Endothelial cell of umbilical vein (primary cell): ENCODE data around the gene NKRF. TPM values are rescaled to one million over a fixed set of nuclear protein-coding genes. Genes with fewer than 3 reads are reported as not detected.
A peak's percentile ranks its signal among the peaks of the same experiment; 100 is the strongest.

Source experiments
- BruUV-seq: library from RNA; stranded (reverse); fragments of 400-500 nt; replicated peaks from 2 replicates; lab custom pipeline; 2021; lab: Mats Ljungman, UMichigan
- CTCF ChIA-PET: fragments of 300-600, 350-600 bp; sonication (Branson Sonifier 250); formaldehyde crosslinking; loops from one replicate; lab custom pipeline; 2021; ENCODE audit warnings: antibody characterized with exemption, inconsistent platforms; lab: Charles Lee
- POLR2A ChIA-PET: fragments of 300-600, 350-600 bp; sonication (Branson Sonifier 250); formaldehyde crosslinking; loops from one replicate; lab custom pipeline; 2021; ENCODE audit warnings: antibody characterized with exemption, inconsistent platforms; lab: Charles Lee
- DNase-seq: peaks from one replicate; pipeline ENCODE4 v3.0.0-alpha.2; 2011; ENCODE audit warnings: low read depth, low spot score
- FAIRE-seq: peaks from 2 replicates; lab custom pipeline; 2011; peaks lifted over from hg19 to GRCh38; lab: Jason Lieb, UNC
- H2AFZ ChIP-seq: 2 replicates; pipeline ENCODE4 v1.6.0; 2012; ENCODE audit warnings: low read depth, low read length, control low read depth, inconsistent platforms
- H3K27ac ChIP-seq: 2 replicates; pipeline ENCODE4 v1.5.1; 2011; ENCODE audit warnings: low read depth, mild to moderate bottlenecking, control low read depth, low read length, moderate library complexity; ENCODE audit not compliant: insufficient read depth
- H3K27me3 ChIP-seq, 2 experiments: 2 replicates each; pipeline versions ENCODE4 v1.6.0 to v1.6.1; 2011; ENCODE audit warnings: low read length in 2 of 2, mixed read lengths in 1 of 2; ENCODE audit not compliant: control insufficient read depth in 2 of 2, insufficient read depth in 2 of 2
- H3K36me3 ChIP-seq, 2 experiments: 2 replicates in 1 of 2; 3 replicates in 1 of 2; pipeline ENCODE4 v1.5.1; 2011; ENCODE audit warnings: low read length in 2 of 2, mild to moderate bottlenecking in 1 of 2, moderate library complexity in 1 of 2; ENCODE audit not compliant: control insufficient read depth in 2 of 2, insufficient read depth in 2 of 2; ENCODE audit errors: extremely low read depth in 1 of 2
- H3K4me1 ChIP-seq: 3 replicates; pipeline ENCODE4 v1.5.1; 2011; ENCODE audit warnings: mild to moderate bottlenecking, low read length; ENCODE audit not compliant: control insufficient read depth, insufficient read depth; ENCODE audit errors: extremely low read depth
- H3K4me2 ChIP-seq: 2 replicates; pipeline ENCODE4 v1.6.1; 2011; ENCODE audit warnings: low read length, control low read depth, mixed read lengths; ENCODE audit not compliant: insufficient read depth
- H3K4me3 ChIP-seq, 3 experiments: fragments of 200-600 bp in 1 of 3; sonication (generic), shearing (Covaris generic) in 1 of 3; replicated peaks in 1 of 3; 2 replicates each; pipeline ENCODE4 v1.5.1; 2011 to 2016; ENCODE audit warnings: control low read depth in 3 of 3, low read length in 3 of 3, mild to moderate bottlenecking in 2 of 3, inconsistent platforms in 1 of 3, low read depth in 1 of 3, moderate library complexity in 1 of 3; ENCODE audit not compliant: insufficient read depth in 1 of 3
- H3K79me2 ChIP-seq: 2 replicates; pipeline ENCODE4 v1.6.0; 2012; ENCODE audit warnings: low read length, inconsistent platforms; ENCODE audit not compliant: control insufficient read depth, insufficient read depth
- H3K9ac ChIP-seq: replicated peaks from 2 replicates; pipeline ENCODE3; 2011; ENCODE audit warnings: low read length, control low read depth; ENCODE audit not compliant: insufficient read depth; ENCODE audit errors: extremely low read depth
- H3K9me1 ChIP-seq: replicated peaks from 3 replicates; pipeline ENCODE4 v1.6.0; 2011; ENCODE audit warnings: mild to moderate bottlenecking, low read length; ENCODE audit not compliant: control insufficient read depth, insufficient read depth; ENCODE audit errors: extremely low read depth
- H3K9me3 ChIP-seq: replicated peaks from 2 replicates; pipeline ENCODE4 v1.5.1; 2012; ENCODE audit warnings: low read length, inconsistent platforms; ENCODE audit not compliant: control insufficient read depth, insufficient read depth
- H4K20me1 ChIP-seq: replicated peaks from 2 replicates; pipeline ENCODE3; 2011; ENCODE audit warnings: mild to moderate bottlenecking, low read length; ENCODE audit not compliant: control insufficient read depth, insufficient read depth; ENCODE audit errors: extremely low read depth
- CTCF ChIP-seq, 2 donors: IDR thresholded peaks; 1 replicate in 1 of 2; 2 replicates in 1 of 2; pipeline ENCODE4 v1.5.1; 2011; ENCODE audit warnings: low read length in 2 of 2, mild to moderate bottlenecking in 2 of 2, moderate library complexity in 2 of 2, control low read depth in 1 of 2, inconsistent platforms in 1 of 2, low read depth in 1 of 2; ENCODE audit not compliant: insufficient read depth in 1 of 2; ENCODE audit errors: extremely low read depth in 1 of 2
- EZH2 ChIP-seq: IDR thresholded peaks from 2 replicates; pipeline ENCODE4 v1.6.1; 2012; ENCODE audit warnings: borderline replicate concordance, low read depth, mild to moderate bottlenecking, moderate library complexity, low read length, inconsistent platforms; ENCODE audit not compliant: severe bottlenecking
- FOS ChIP-seq: IDR thresholded peaks from 2 replicates; pipeline ENCODE4 v1.6.1; 2011; ENCODE audit warnings: mild to moderate bottlenecking, low read length, moderate library complexity, borderline replicate concordance; ENCODE audit not compliant: insufficient read depth
- GATA2 ChIP-seq: IDR thresholded peaks from 2 replicates; pipeline ENCODE4 v1.7.0; 2011; ENCODE audit warnings: low read depth, mild to moderate bottlenecking, moderate library complexity, mixed read lengths, low read length; ENCODE audit not compliant: insufficient read length, insufficient read depth
- JUN ChIP-seq: IDR thresholded peaks from 2 replicates; pipeline ENCODE4 v1.6.1; 2011; ENCODE audit warnings: borderline replicate concordance, low read depth; ENCODE audit not compliant: insufficient read length, insufficient read depth
- MAX ChIP-seq: IDR thresholded peaks from 2 replicates; pipeline ENCODE4 v1.6.1; 2011; ENCODE audit not compliant: insufficient read depth, insufficient read length
- MYC ChIP-seq: IDR thresholded peaks from one replicate; pipeline ENCODE4 v1.6.1; 2011; ENCODE audit warnings: mild to moderate bottlenecking, low read depth, low read length
- POLR2A ChIP-seq: IDR thresholded peaks from 2 replicates; pipeline ENCODE4 v1.6.1; 2012; ENCODE audit warnings: low read depth, mild to moderate bottlenecking, control low read depth, low read length
- POLR2AphosphoS5 ChIP-seq: IDR thresholded peaks from 2 replicates; pipeline ENCODE4 v1.6.1; 2012; ENCODE audit warnings: low read depth, mild to moderate bottlenecking, control low read depth, low read length, moderate library complexity; ENCODE audit not compliant: insufficient read depth
- dilution Hi-C: fragments of 300-500 bp; cut with MboI; formaldehyde crosslinking; loops from one replicate; pipeline ENCODE4 v1.15.0; 2019; ENCODE audit warnings: low sequenced_read_pairs; ENCODE audit not compliant: extremely low pct_ligation_motif_present
- intact Hi-C: fragments of 100-400 bp; cut with micrococcal nuclease; formaldehyde crosslinking; loops from one replicate; pipeline ENCODE4 v1.10.0; 2022
- polyA plus RNA-seq, 4 experiments: library from polyadenylated mRNA; depleted of rRNA in 3 of 4; stranded (reverse) in 3 of 4; unstranded in 1 of 4; fragments of >200 nt; gene quantifications; 2 replicates each; pipeline versions ENCODE4 v1.2.1 to v1.2.3, GENCODE V29; 2011 to 2012; ENCODE audit warnings: missing spikeins in 1 of 4
- total RNA-seq: library from RNA; stranded (reverse); gene quantifications from 2 replicates; pipeline ENCODE4 v1.2.3, GENCODE V29; 2021

NKRF gene
- total and polyA plus RNA-seq, 2 donors (not counting 3 experiments of a cell fraction or from before 2014, with no cell fraction given): 2.8 to 12.0 TPM

- peak overlapping the region; percentile 29 for H3K4me2 ChIP-seq
- no TSS peak for BruUV-seq
Observed at GRCh38 chrX:119655125-119655524, 48.9 kb upstream of the NKRF start.

GRCh38 chrX:119654112-119654531 lies 47.9 kb upstream of the NKRF start:
- Histone ChIP-seq H3K27ac (peak overlapping the region; percentile 83), H3K4me2 (no peak overlapping the region), H2AFZ (no peak overlapping the region), H3K9ac (no peak overlapping the region), H3K4me3 (no peak overlapping the region), H3K27me3 (no peaks in the 10 kb centered on the region), H3K36me3 (no peaks in the 10 kb centered on the region), H3K79me2 (no peaks in the 10 kb centered on the region), H4K20me1 (no peaks in the 10 kb centered on the region), H3K9me1 (no peaks in the 10 kb centered on the region), H3K4me1 (peaks cover 14% of the 10 kb centered on the region), H3K9me3 (no peaks in the 10 kb centered on the region)
- ChIA-PET POLR2A (no interaction called here), CTCF (no interaction called here)
- intact Hi-C loops (no loop called here), dilution Hi-C loops (no loop called here)
- TF ChIP-seq MAX: no peak
- TF ChIP-seq GATA2: no peak
- no peak for TF ChIP-seq POLR2A
- TF ChIP-seq JUN: no peak
- TF ChIP-seq POLR2AphosphoS5: no peak
- no peak for TF ChIP-seq EZH2
- TF ChIP-seq MYC: no peak
- TF ChIP-seq FOS: no peak
- TF ChIP-seq CTCF (IDR thresholded peaks at IDR 0.05; ENCODE audit: extremely low read depth in 1 of 2, insufficient read depth in 1 of 2, low read depth in 1 of 2, low read length in 2 of 2): no peak
- BruUV-seq: no TSS peak
- FAIRE-seq: no peak
- DNase-seq: no peak

More at GRCh38 chrX:119655125-119655524, 48.9 kb upstream of the NKRF start:
- H3K36me3 ChIP-seq: no peaks in the 10 kb centered on the region
- no peak for TF ChIP-seq EZH2
- peak; percentile 18 for TF ChIP-seq GATA2
- peak; percentile 75 for TF ChIP-seq FOS
- H3K9ac ChIP-seq: no peak overlapping the region
- H3K4me3 ChIP-seq: no peak overlapping the region
- intact Hi-C loops: loop anchor here (5.0 kb wide), 1 partner anchor 37 kb away; the partner anchor contains the start of gene SEPTIN6
- no peaks in the 10 kb centered on the region for H3K27me3 ChIP-seq
- H2AFZ ChIP-seq: no peak overlapping the region
- dilution Hi-C loops: no loop called here
- ChIA-PET CTCF (interaction anchor here (1.1 kb wide), 1 partner anchor 45 kb away, joined by 7 read pairs; no protein-coding TSS in a partner anchor), POLR2A (interaction anchor here (1.1 kb wide), 1 partner anchor 38 kb away, joined by 4 read pairs; the partner anchor contains the start of gene SEPTIN6)
- no peaks in the 10 kb centered on the region for H3K79me2 ChIP-seq
- no peaks in the 10 kb centered on the region for H4K20me1 ChIP-seq
- FAIRE-seq: peak; percentile 84
- peaks cover 14% of the 10 kb centered on the region for H3K4me1 ChIP-seq
- H3K9me1 ChIP-seq: no peaks in the 10 kb centered on the region
- H3K27ac ChIP-seq: peak overlapping the region; percentile 83
- no peaks in the 10 kb centered on the region for H3K9me3 ChIP-seq
- DNase-seq: peak; percentile 84
